Naive thymus-derived CD4-positive, alpha-beta T cell (primary cell): ENCODE measurements around the gene SEC24B. TPM values are rescaled to one million over a fixed set of nuclear protein-coding genes. Genes with fewer than 3 reads are reported as not detected.

ENCODE experiments used
- ATAC-seq: fragments of 150-1000 bp; cut with Tn5 transposase; 2 replicates; pipeline ENCODE4 v1.10.0; 2021; ENCODE audit warnings: mild to moderate bottlenecking, moderate library complexity
- CTCF ChIA-PET: fragments of 350-600 bp; sonication (Branson Sonifier 250); formaldehyde crosslinking; loops from one replicate; lab custom pipeline; 2021; ENCODE audit warnings: antibody characterized with exemption; lab: Charles Lee
- POLR2A ChIA-PET: fragments of 350-600 bp; sonication (Branson Sonifier 250); formaldehyde crosslinking; loops from one replicate; lab custom pipeline; 2021; ENCODE audit warnings: antibody characterized with exemption, inconsistent platforms; lab: Charles Lee
- DNase-seq, 9 donors: peaks; one replicate each; pipeline versions ENCODE4 v3.0.0 to v3.0.0-alpha.2; 2020 to 2022; ENCODE audit warnings: mixed read lengths in 1 of 9
- H3K27ac ChIP-seq: one replicate; pipeline ENCODE4 v1.7.0; 2013; ENCODE audit warnings: mild to moderate bottlenecking, low read depth, low read length, moderate library complexity
- H3K27me3 ChIP-seq, 2 donors: one replicate each; pipeline ENCODE4 v1.7.0; 2013; ENCODE audit warnings: low read length in 2 of 2, mild to moderate bottlenecking in 2 of 2, moderate library complexity in 2 of 2; ENCODE audit not compliant: control insufficient read depth in 2 of 2, insufficient read depth in 2 of 2
- H3K36me3 ChIP-seq, 3 experiments: 1 replicate in 2 of 3; 2 replicates in 1 of 3; pipeline ENCODE4 v1.7.0; 2013; ENCODE audit warnings: low read length in 3 of 3, mild to moderate bottlenecking in 3 of 3, moderate library complexity in 1 of 3; ENCODE audit not compliant: insufficient read depth in 3 of 3, control insufficient read depth in 2 of 3
- H3K4me1 ChIP-seq, 2 donors: one replicate each; pipeline ENCODE4 v1.7.0; 2013; ENCODE audit warnings: low read length in 2 of 2, mild to moderate bottlenecking in 2 of 2, moderate library complexity in 1 of 2; ENCODE audit not compliant: control insufficient read depth in 2 of 2, insufficient read depth in 2 of 2
- H3K4me3 ChIP-seq: 2 replicates; pipeline ENCODE4 v1.7.0; 2013; ENCODE audit warnings: mild to moderate bottlenecking, low read length
- H3K9me3 ChIP-seq, 3 experiments: 1 replicate in 2 of 3; 2 replicates in 1 of 3; pipeline ENCODE4 v1.7.0; 2013; ENCODE audit warnings: low read length in 3 of 3; ENCODE audit not compliant: control insufficient read depth in 2 of 3
- H3K27ac Mint-ChIP-seq, 9 donors: one replicate each; pipeline ENCODE4 v1.8.0; 2020 to 2022; ENCODE audit warnings: mixed read lengths in 9 of 9, mild to moderate bottlenecking in 8 of 9, moderate library complexity in 5 of 9, inconsistent platforms in 2 of 9
- H3K27me3 Mint-ChIP-seq, 5 donors: one replicate each; pipeline ENCODE4 v1.8.0; 2021 to 2022; ENCODE audit warnings: mixed read lengths in 5 of 5, mild to moderate bottlenecking in 1 of 5
- H3K36me3 Mint-ChIP-seq, 5 donors: one replicate each; pipeline ENCODE4 v1.8.0; 2020 to 2022; ENCODE audit warnings: mixed read lengths in 5 of 5, mild to moderate bottlenecking in 3 of 5, inconsistent platforms in 1 of 5
- H3K4me1 Mint-ChIP-seq, 7 donors: one replicate each; pipeline ENCODE4 v1.8.0; 2020 to 2022; ENCODE audit warnings: mixed read lengths in 7 of 7, mild to moderate bottlenecking in 3 of 7, inconsistent platforms in 1 of 7
- H3K4me3 Mint-ChIP-seq, 10 donors: one replicate each; pipeline ENCODE4 v1.8.0; 2020 to 2022; ENCODE audit warnings: mild to moderate bottlenecking in 10 of 10, mixed read lengths in 10 of 10, moderate library complexity in 6 of 10, inconsistent platforms in 2 of 10
- H3K9me3 Mint-ChIP-seq, 11 donors: one replicate each; pipeline ENCODE4 v1.8.0; 2020 to 2022; ENCODE audit warnings: mixed read lengths in 11 of 11, mild to moderate bottlenecking in 4 of 11, inconsistent platforms in 1 of 11, moderate library complexity in 1 of 11
- intact Hi-C, 2 donors: fragments of 100-400 bp; cut with micrococcal nuclease; formaldehyde crosslinking; loops; one replicate each; pipeline ENCODE4 v1.15.1; 2023
- polyA plus RNA-seq, 2 donors: library from polyadenylated mRNA; unstranded; fragments of 300-500 nt; fragmentation: Illumina TruSeq; gene quantifications; one replicate each; pipeline ENCODE4 v1.2.3, GENCODE V29; 2021
- total RNA-seq, 6 experiments: library from RNA in 5 of 6; stranded (reverse) in 5 of 6; gene quantifications; 1 replicate in 5 of 6; 2 replicates in 1 of 6; pipeline ENCODE4 v1.2.3 and lab custom pipeline; 2021 to 2026

The SEC24B gene
- total RNA-seq (10 to 100 TPM; 29.2 to 41.8 (median 35.2) TPM), polyA plus RNA-seq (10 to 100 TPM; 14.5 to 31.2 TPM), total RNA-seq (lab: John Stamatoyannopoulos, UW) (86.3 reads per million, percentile 82 among the genes with 10 or more reads in this experiment)

GRCh38 chr4:109433205-109434006 lies at the start of gene SEC24B:
SEC24B (plus strand) TSS chr4:109433815; CDS start chr4:109433870, 55 bp downstream.
- peaks cover 29 to 61% (median 54%) of the 10 kb centered on the region in 7 donors for H3K4me1 Mint-ChIP-seq
- no peaks in the 10 kb centered on the region for H3K27me3 Mint-ChIP-seq
- H3K4me3 ChIP-seq: peak within 1 kb of the TSS; percentile 74
- no peaks in the 10 kb centered on the region for H3K9me3 ChIP-seq
- H3K4me1 ChIP-seq: peaks cover 11 to 19% of the 10 kb centered on the region in 2 donors
- no peaks in the 10 kb centered on the region for H3K27me3 ChIP-seq
- peaks cover 0 to 14% (median 7%) of the 10 kb centered on the region in 5 donors for H3K36me3 Mint-ChIP-seq
- ATAC-seq (peak; percentile 95), DNase-seq (peak; percentile 84 to 91 (median 90))
- H3K36me3 ChIP-seq: no peaks in the 10 kb centered on the region
- POLR2A ChIA-PET: interaction anchor here (0.8 to 1.7 kb wide), 14 partner anchors 33 to 391 kb away, joined by 3 to 9 read pairs (median 4); partner anchors contain the start of genes CASP6, MCUB and PLA2G12A
- intact Hi-C loops: loop anchor here (1.0 to 5.0 kb wide), 15 partner anchors 11 to 1713 kb away; partner anchors contain the start of genes CASP6 (in 2 of the 2), GAR1 (in 2 of the 2), MCUB (in 2 of the 2) and PAPSS1 (in 2 of the 2)
- H3K4me3 Mint-ChIP-seq: peak within 1 kb of the TSS; percentile 83 to 94 (median 88)
- H3K27ac ChIP-seq: peak within 1 kb of the TSS; percentile 93
- peak within 1 kb of the TSS; percentile 75 to 95 (median 93) for H3K27ac Mint-ChIP-seq
- CTCF ChIA-PET: interaction anchor here (0.6 to 2.1 kb wide), 18 partner anchors 11 to 393 kb away, joined by 3 to 15 read pairs (median 4); partner anchors contain the start of genes CASP6, MCUB and PLA2G12A
- H3K9me3 Mint-ChIP-seq: no peaks in the 10 kb centered on the region

- Histone ChIP-seq H3K27ac (no peak overlapping the region), H3K36me3 (no peaks in the 10 kb centered on the region), H3K4me1 (no peaks in the 10 kb centered on the region), H3K9me3 (no peaks in the 10 kb centered on the region), H3K27me3 (no peaks in the 10 kb centered on the region), H3K4me3 (no peak overlapping the region)
- Mint-ChIP-seq H3K9me3 (no peaks in the 10 kb centered on the region), H3K27me3 (peaks cover 3 to 29% (median 6%) of the 10 kb centered on the region in 5 donors), H3K4me3 (no peak overlapping the region), H3K4me1 (peaks cover 0 to 3% (median 0%) of the 10 kb centered on the region in 7 donors), H3K36me3 (peaks cover 0 to 4% (median 0%) of the 10 kb centered on the region in 5 donors), H3K27ac (no peak overlapping the region)
- intact Hi-C loops: no loop called here
- ChIA-PET POLR2A (no interaction called here), CTCF (no interaction called here)
- ATAC-seq (no peak), DNase-seq (no peak)
Measured at GRCh38 chr4:109383823-109384222, 49.8 kb upstream of the SEC24B start.

- no peak overlapping the region for H3K27ac Mint-ChIP-seq
Measured at GRCh38 chr4:109385260-109385659, 48.4 kb upstream of the SEC24B start.

GRCh38 chr4:109389369-109390114 lies 44.1 kb upstream of the SEC24B start:
- no peak for ATAC-seq
- Histone ChIP-seq H3K27me3 (no peaks in the 10 kb centered on the region), H3K4me3 (no peak overlapping the region), H3K4me1 (no peaks in the 10 kb centered on the region), H3K9me3 (no peaks in the 10 kb centered on the region), H3K27ac (no peak overlapping the region), H3K36me3 (no peaks in the 10 kb centered on the region)
- intact Hi-C loops: no loop called here
- ChIA-PET POLR2A (no interaction called here), CTCF (no interaction called here)
- Mint-ChIP-seq H3K4me1 (peaks cover 0 to 15% (median 0%) of the 10 kb centered on the region in 7 donors), H3K4me3 (no peak overlapping the region), H3K27ac (no peak overlapping the region), H3K36me3 (peaks cover 0 to 3% (median 0%) of the 10 kb centered on the region in 5 donors), H3K9me3 (no peaks in the 10 kb centered on the region), H3K27me3 (peaks cover 3 to 47% (median 6%) of the 10 kb centered on the region in 5 donors)
- no peak for DNase-seq

More at GRCh38 chr4:109385260-109385659, 48.4 kb upstream of the SEC24B start:
- peaks cover 3 to 40% (median 6%) of the 10 kb centered on the region in 5 donors for H3K27me3 Mint-ChIP-seq
- no peak overlapping the region for H3K4me3 ChIP-seq
- no peaks in the 10 kb centered on the region for H3K27me3 ChIP-seq
- H3K4me1 ChIP-seq: no peaks in the 10 kb centered on the region
- no peaks in the 10 kb centered on the region for H3K9me3 ChIP-seq
- ATAC-seq (no peak), DNase-seq (no peak)
- POLR2A ChIA-PET: no interaction called here
- H3K27ac ChIP-seq: no peak overlapping the region
- H3K9me3 Mint-ChIP-seq: no peaks in the 10 kb centered on the region
- peaks cover 0 to 4% (median 0%) of the 10 kb centered on the region in 5 donors for H3K36me3 Mint-ChIP-seq
- no peak overlapping the region for H3K4me3 Mint-ChIP-seq
- H3K36me3 ChIP-seq: no peaks in the 10 kb centered on the region
- peaks cover 0 to 5% (median 0%) of the 10 kb centered on the region in 7 donors for H3K4me1 Mint-ChIP-seq
- intact Hi-C loops: no loop called here
- CTCF ChIA-PET: no interaction called here

- Histone ChIP-seq H3K9me3 (no peaks in the 10 kb centered on the region), H3K4me1 (no peaks in the 10 kb centered on the region), H3K27ac (no peak overlapping the region), H3K27me3 (no peaks in the 10 kb centered on the region), H3K36me3 (no peaks in the 10 kb centered on the region), H3K4me3 (no peak overlapping the region)
- Mint-ChIP-seq H3K27me3 (peaks cover 3 to 46% (median 6%) of the 10 kb centered on the region in 5 donors), H3K4me1 (peaks cover 0 to 15% (median 0%) of the 10 kb centered on the region in 7 donors), H3K9me3 (no peaks in the 10 kb centered on the region), H3K4me3 (no peak overlapping the region), H3K36me3 (peaks cover 0 to 3% (median 0%) of the 10 kb centered on the region in 5 donors), H3K27ac (no peak overlapping the region)
- intact Hi-C loops: no loop called here
- ChIA-PET CTCF (no interaction called here), POLR2A (no interaction called here)
- ATAC-seq (no peak), DNase-seq (no peak)
Measured at GRCh38 chr4:109390115-109390768, 43.4 kb upstream of the SEC24B start.

- Histone ChIP-seq H3K36me3 (no peaks in the 10 kb centered on the region), H3K9me3 (no peaks in the 10 kb centered on the region), H3K4me1 (no peaks in the 10 kb centered on the region), H3K27ac (no peak overlapping the region), H3K4me3 (no peak overlapping the region), H3K27me3 (peaks cover 0 to 3% of the 10 kb centered on the region in 2 donors)
- no peak for DNase-seq
- H3K4me1 Mint-ChIP-seq: peaks cover 0 to 6% (median 0%) of the 10 kb centered on the region in 7 donors
- no peak overlapping the region for H3K4me3 Mint-ChIP-seq
- H3K9me3 Mint-ChIP-seq: peaks cover 0 to 2% (median 0%) of the 10 kb centered on the region in 11 donors
- ChIA-PET CTCF (no interaction called here), POLR2A (no interaction called here)
- no peak for ATAC-seq
- peaks cover 9 to 41% (median 12%) of the 10 kb centered on the region in 5 donors for H3K27me3 Mint-ChIP-seq
- no peak overlapping the region for H3K27ac Mint-ChIP-seq
- intact Hi-C loops: no loop called here
- peaks cover 0 to 3% (median 0%) of the 10 kb centered on the region in 5 donors for H3K36me3 Mint-ChIP-seq
Measured at GRCh38 chr4:109395694-109396093, 37.9 kb upstream of the SEC24B start.
